ENCODE results near the gene NCOA1. TPM values are rescaled to one million over a fixed set of nuclear protein-coding genes. Genes with fewer than 3 reads are reported as not detected.

NCOA1 gene
- total and polyA plus RNA-seq, 2 of the 4 experiments (the other 2 are of a cell fraction), result 6.7 to 11.3 TPM

DNA sequence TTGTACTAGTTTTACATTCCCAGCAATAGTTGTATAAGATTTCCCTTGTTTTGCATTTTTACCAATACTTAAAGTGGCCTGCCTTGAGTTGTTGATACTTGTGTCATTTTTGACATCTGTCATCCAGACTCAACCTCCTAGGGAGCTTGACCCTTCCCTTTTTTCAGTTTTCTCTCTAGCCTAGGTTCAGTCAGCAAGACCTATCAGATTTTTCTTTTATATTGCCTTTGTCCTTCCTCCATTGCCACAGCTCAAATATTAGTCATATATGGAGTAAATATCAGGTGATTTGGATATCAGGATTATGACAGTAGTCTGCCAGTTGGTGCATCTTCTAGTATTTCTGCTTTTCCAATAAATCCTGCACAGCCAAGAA, 315.6 kb downstream of the NCOA1 start:
- Histone ChIP-seq H2BK120ac (ENCODE audit: low read depth, low read length) (no peak overlapping the region), H3K4me3 (ENCODE audit: insufficient read depth, low read depth, low read length) (no peak overlapping the region), H3K36me3 (ENCODE audit: control insufficient read depth, insufficient read depth, low read length) (no peaks in the 10 kb centered on the region), H3K23ac (ENCODE audit: low read depth, low read length) (no peak overlapping the region), H3K14ac (replicated peaks; ENCODE audit: low read depth, low read length) (no peak overlapping the region), H2BK5ac (ENCODE audit: low read depth, low read length, poor library complexity, severe bottlenecking) (peak overlapping the region; percentile 29), H3K56ac (ENCODE audit: extremely low read depth, insufficient read depth, low read length) (no peak overlapping the region), H2AK5ac (ENCODE audit: low read depth, low read length) (no peak overlapping the region), H2AFZ (replicated peaks; ENCODE audit: low read length, poor library complexity) (no peak overlapping the region), H3K79me1 (ENCODE audit: low read depth in 1 of 2, low read length in 2 of 2) (peaks cover 13 to 15% of the 10 kb centered on the region in 2 experiments; a peak in 3 of 4 replicates), H3K9me1 (ENCODE audit: insufficient read depth, low read length) (peaks cover 2% of the 10 kb centered on the region; the same call in 1 of the 2 replicates), H3K18ac (ENCODE audit: low read depth, low read length) (no peak overlapping the region), H3K9me3 (ENCODE audit: control insufficient read depth, insufficient read depth, low read length) (peaks cover 3% of the 10 kb centered on the region; the same call in 1 of the 2 replicates), H3K27me3 (ENCODE audit: control insufficient read depth, insufficient read depth, low read length) (no peaks in the 10 kb centered on the region), H3K27ac (ENCODE audit: insufficient read depth, low read length) (no peak overlapping the region), H4K8ac (ENCODE audit: low read depth in 2 of 2, low read length in 2 of 2) (no peak overlapping the region; a peak in 1 of 4 replicates), H4K5ac (ENCODE audit: low read depth, low read length) (peak overlapping the region; percentile 69), H3K4me2 (ENCODE audit: low read depth, low read length) (no peak overlapping the region), H4K91ac (ENCODE audit: insufficient read depth, low read depth, low read length) (no peak overlapping the region), H3K9ac (ENCODE audit: low read depth, low read length) (no peak overlapping the region), H3K4me1 (ENCODE audit: control insufficient read depth, insufficient read depth, low read length) (peaks cover 6% of the 10 kb centered on the region; the same call in 1 of the 2 replicates), H4K20me1 (ENCODE audit: insufficient read depth, low read length) (no peaks in the 10 kb centered on the region; the same call in 1 of the 2 replicates), H3K4ac (ENCODE audit: low read depth, low read length) (0 out of 2 replicates have a peak overlapping the region, but pooled peaks have one; percentile 3), H2AK9ac (replicated peaks; ENCODE audit: low read depth, low read length, poor library complexity) (no peak overlapping the region), H2BK20ac (ENCODE audit: low read depth, low read length) (no peak overlapping the region), H2BK15ac (ENCODE audit: low read depth, low read length) (no peak overlapping the region)
- CTCF ChIA-PET, result interaction anchor here (0.5 to 1.1 kb wide), 2 partner anchors 12 to 381 kb away, joined by 3 to 4 read pairs; no protein-coding TSS in a partner anchor
- dilution Hi-C loops (cut with HindIII; ENCODE audit: low sequenced_read_pairs, unreplicated experiment), result no loop called here
- DNase-seq (no peak), ATAC-seq (ENCODE audit: low read depth) (no peak)
- intact Hi-C loops (cut with micrococcal nuclease), result no loop called here
- no TSS peak for BruUV-seq (replicated peaks)
- TF ChIP-seq SMC3 (IDR thresholded peaks at IDR 0.05; ENCODE audit: low read depth, low read length), result no peak
- no peak for TF ChIP-seq BHLHE40 (IDR thresholded peaks at IDR 0.05; ENCODE audit: low read depth, low read length)
- TF ChIP-seq RAD21 (IDR thresholded peaks at IDR 0.05; ENCODE audit: low read length), result no peak
- TF ChIP-seq MAZ (IDR thresholded peaks at IDR 0.05; ENCODE audit: borderline replicate concordance, low read depth, low read length), result no peak
- no peak for TF ChIP-seq MXI1 (IDR thresholded peaks at IDR 0.05; ENCODE audit: borderline replicate concordance, low read depth, low read length)
- no peak for TF ChIP-seq RCOR1 (IDR thresholded peaks at IDR 0.05; ENCODE audit: insufficient replicate concordance, low read length)
- no peak for TF ChIP-seq MAFK (IDR thresholded peaks at IDR 0.05; ENCODE audit: low read depth, low read length)
- TF ChIP-seq CHD1 (IDR thresholded peaks at IDR 0.05; ENCODE audit: low read depth, low read length), result no peak
- TF ChIP-seq CEBPB (IDR thresholded peaks at IDR 0.05; ENCODE audit: low read depth, low read length), result no peak
- TF ChIP-seq CTCF (conservative IDR thresholded peaks at IDR 0.05; ENCODE audit: low read depth, low read length), result no peak
- TF ChIP-seq, protein P1, sequence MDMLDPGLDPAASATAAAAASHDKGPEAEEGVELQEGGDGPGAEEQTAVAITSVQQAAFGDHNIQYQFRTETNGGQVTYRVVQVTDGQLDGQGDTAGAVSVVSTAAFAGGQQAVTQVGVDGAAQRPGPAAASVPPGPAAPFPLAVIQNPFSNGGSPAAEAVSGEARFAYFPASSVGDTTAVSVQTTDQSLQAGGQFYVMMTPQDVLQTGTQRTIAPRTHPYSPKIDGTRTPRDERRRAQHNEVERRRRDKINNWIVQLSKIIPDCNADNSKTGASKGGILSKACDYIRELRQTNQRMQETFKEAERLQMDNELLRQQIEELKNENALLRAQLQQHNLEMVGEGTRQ (IDR thresholded peaks at IDR 0.05; ENCODE audit: low read depth, low read length), result no peak
- TF ChIP-seq RFX5 (IDR thresholded peaks at IDR 0.05; ENCODE audit: low read depth, low read length), result no peak
- TF ChIP-seq NFE2L2 (IDR thresholded peaks at IDR 0.05; ENCODE audit: low read depth, low read length), result no peak
- TF ChIP-seq ELK1 (IDR thresholded peaks at IDR 0.05; ENCODE audit: borderline replicate concordance, low read depth, low read length), result no peak
- POLR2A ChIA-PET (ENCODE audit: unreplicated experiment), result no interaction called here
- in situ Hi-C loops (cut with MboI; ENCODE audit: low sequenced_read_pairs), result no loop called here

Measured in IMR-90 (cell line).